Neural crest cell (in vitro differentiated cells): ENCODE results near the gene EIF4B. TPM values are rescaled to one million over a fixed set of nuclear protein-coding genes. Genes with fewer than 3 reads are reported as not detected.

Source experiments
- DNase-seq: peaks from one replicate; pipeline ENCODE4 v3.0.0; 2021; ENCODE audit warnings: low read depth, mixed read lengths, low spot score
- H3K27ac Mint-ChIP-seq: one replicate; pipeline ENCODE4 v1.8.0; 2021; ENCODE audit warnings: mild to moderate bottlenecking, mixed read lengths; ENCODE audit not compliant: unreplicated experiment
- H3K27me3 Mint-ChIP-seq: 2 replicates; pipeline ENCODE4 v1.8.0; 2021; ENCODE audit warnings: low read depth, mild to moderate bottlenecking, mixed read lengths
- H3K36me3 Mint-ChIP-seq: 2 replicates; pipeline ENCODE4 v1.8.0; 2021; ENCODE audit warnings: low read depth, mild to moderate bottlenecking, mixed read lengths
- H3K4me1 Mint-ChIP-seq: 2 replicates; pipeline ENCODE4 v1.8.0; 2021; ENCODE audit warnings: mixed read lengths
- H3K4me3 Mint-ChIP-seq: one replicate; pipeline ENCODE4 v1.8.0; 2021; ENCODE audit warnings: mild to moderate bottlenecking, mixed read lengths
- H3K9me3 Mint-ChIP-seq: 2 replicates; pipeline ENCODE4 v1.8.0; 2021; ENCODE audit warnings: mixed read lengths
- total RNA-seq: library from RNA; stranded (reverse); gene quantifications from 2 replicates; pipeline ENCODE4 v1.2.1, GENCODE V29; 2021
- TF ChIP-seq, protein P1 (sequence below): fragments of 200-600 bp; sonication (generic); conservative IDR thresholded peaks from 2 replicates; pipeline ENCODE4 v1.5.0; 2021; ENCODE audit warnings: antibody characterized with exemption, mild to moderate bottlenecking

Gene EIF4B
- total RNA-seq, 1 donor from 2014 or later: 514 TPM

GRCh38 chr12:53056296-53056695 lies 50.0 kb downstream of the EIF4B start:
- H3K36me3 Mint-ChIP-seq: no peaks in the 10 kb centered on the region
- H3K4me3 Mint-ChIP-seq: peak overlapping the region; percentile 72
- TF ChIP-seq, protein P1, sequence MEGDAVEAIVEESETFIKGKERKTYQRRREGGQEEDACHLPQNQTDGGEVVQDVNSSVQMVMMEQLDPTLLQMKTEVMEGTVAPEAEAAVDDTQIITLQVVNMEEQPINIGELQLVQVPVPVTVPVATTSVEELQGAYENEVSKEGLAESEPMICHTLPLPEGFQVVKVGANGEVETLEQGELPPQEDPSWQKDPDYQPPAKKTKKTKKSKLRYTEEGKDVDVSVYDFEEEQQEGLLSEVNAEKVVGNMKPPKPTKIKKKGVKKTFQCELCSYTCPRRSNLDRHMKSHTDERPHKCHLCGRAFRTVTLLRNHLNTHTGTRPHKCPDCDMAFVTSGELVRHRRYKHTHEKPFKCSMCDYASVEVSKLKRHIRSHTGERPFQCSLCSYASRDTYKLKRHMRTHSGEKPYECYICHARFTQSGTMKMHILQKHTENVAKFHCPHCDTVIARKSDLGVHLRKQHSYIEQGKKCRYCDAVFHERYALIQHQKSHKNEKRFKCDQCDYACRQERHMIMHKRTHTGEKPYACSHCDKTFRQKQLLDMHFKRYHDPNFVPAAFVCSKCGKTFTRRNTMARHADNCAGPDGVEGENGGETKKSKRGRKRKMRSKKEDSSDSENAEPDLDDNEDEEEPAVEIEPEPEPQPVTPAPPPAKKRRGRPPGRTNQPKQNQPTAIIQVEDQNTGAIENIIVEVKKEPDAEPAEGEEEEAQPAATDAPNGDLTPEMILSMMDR: no peak
- H3K27ac Mint-ChIP-seq: no peak overlapping the region
- no peak for DNase-seq
- peaks cover 28% of the 10 kb centered on the region for H3K4me1 Mint-ChIP-seq
- no peaks in the 10 kb centered on the region for H3K27me3 Mint-ChIP-seq
- H3K9me3 Mint-ChIP-seq: no peaks in the 10 kb centered on the region

- TF ChIP-seq, protein P1: no peak
- no peaks in the 10 kb centered on the region for H3K27me3 Mint-ChIP-seq
- H3K4me1 Mint-ChIP-seq: peaks cover 22% of the 10 kb centered on the region
- peak overlapping the region; percentile 72 for H3K4me3 Mint-ChIP-seq
- no peak overlapping the region for H3K27ac Mint-ChIP-seq
- DNase-seq: no peak
- no peaks in the 10 kb centered on the region for H3K9me3 Mint-ChIP-seq
- H3K36me3 Mint-ChIP-seq: no peaks in the 10 kb centered on the region
These were observed 50.6 kb downstream of the EIF4B start for GRCh38 chr12:53056901-53057300.

DNA sequence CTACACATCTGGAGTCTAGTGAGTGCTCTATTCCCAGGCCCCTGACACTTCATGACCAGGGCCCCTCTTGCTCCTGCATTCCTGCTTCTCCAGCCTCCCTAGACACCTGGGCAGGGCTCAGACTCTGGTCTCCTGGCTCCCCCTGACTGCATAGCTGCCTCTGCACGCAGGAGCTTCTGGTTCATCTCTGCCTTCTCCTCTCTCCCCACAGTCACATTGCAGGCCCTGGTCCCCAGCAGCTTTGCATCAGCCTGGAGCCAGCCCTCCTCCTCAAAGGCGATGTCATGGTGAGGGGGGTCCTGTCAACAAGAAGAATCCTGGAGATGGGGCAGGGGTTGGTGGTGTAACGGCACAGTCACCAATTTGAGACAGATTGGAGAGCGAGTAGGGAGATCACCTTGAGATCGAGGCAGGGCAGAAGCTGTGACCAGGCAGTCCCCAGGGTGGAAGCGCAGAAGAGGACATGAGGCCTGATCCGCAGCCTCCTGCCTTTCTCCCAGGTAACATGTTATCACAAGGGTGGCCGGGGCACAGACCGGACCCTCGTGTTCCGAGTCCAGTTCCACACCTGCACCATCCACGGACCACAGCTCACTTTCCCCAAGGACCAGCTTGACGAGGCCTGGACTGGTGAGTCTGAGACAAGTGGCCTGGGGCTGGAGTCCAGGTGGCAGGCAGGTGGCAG lies 51.7 kb downstream of the EIF4B start:
- TF ChIP-seq, protein P1: no peak
- H3K36me3 Mint-ChIP-seq: no peaks in the 10 kb centered on the region
- no peak for DNase-seq
- no peaks in the 10 kb centered on the region for H3K27me3 Mint-ChIP-seq
- peaks cover 21% of the 10 kb centered on the region for H3K4me1 Mint-ChIP-seq
- peak overlapping the region; percentile 52 for H3K4me3 Mint-ChIP-seq
- no peaks in the 10 kb centered on the region for H3K9me3 Mint-ChIP-seq
- no peak overlapping the region for H3K27ac Mint-ChIP-seq

DNA sequence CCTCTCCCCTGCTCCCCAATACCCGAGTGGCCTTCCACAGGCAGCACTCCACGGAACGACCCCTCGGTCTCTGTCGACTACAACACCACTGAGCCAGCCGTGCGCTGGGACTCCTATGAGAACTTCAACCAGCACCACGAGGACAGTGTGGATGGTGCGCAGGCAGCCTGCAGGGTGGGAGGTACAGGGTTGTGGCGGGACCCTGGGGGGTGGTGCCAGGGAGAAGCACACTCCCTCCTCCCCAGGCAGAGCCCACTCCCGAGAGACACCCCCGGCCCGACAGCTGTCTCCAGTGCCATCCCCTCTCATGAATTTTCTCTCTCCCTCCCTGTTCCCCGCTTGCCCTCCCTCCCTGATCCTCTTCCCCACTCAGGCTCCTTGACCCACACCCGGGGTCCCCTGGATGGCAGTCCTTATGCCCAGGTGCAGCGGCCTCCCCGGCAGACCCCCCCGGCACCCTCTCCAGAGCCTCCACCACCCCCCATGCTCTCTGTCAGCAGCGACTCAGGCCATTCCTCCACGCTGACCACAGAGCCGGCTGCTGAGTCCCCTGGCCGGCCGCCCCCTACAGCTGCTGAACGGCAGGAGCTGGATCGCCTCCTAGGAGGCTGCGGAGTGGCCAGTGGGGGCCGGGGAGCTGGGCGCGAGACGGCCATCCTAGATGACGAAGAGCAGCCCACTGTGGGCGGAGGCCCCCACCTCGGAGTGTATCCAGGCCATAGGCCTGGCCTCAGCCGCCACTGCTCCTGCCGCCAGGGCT lies 52.6 kb downstream of the EIF4B start:
- peaks cover 20% of the 10 kb centered on the region for H3K4me1 Mint-ChIP-seq
- no peak overlapping the region for H3K27ac Mint-ChIP-seq
- H3K27me3 Mint-ChIP-seq: no peaks in the 10 kb centered on the region

GRCh38 chr12:53059434-53060063 lies 53.3 kb downstream of the EIF4B start:
- no peak for DNase-seq
- H3K4me1 Mint-ChIP-seq: peaks cover 15% of the 10 kb centered on the region
- TF ChIP-seq, protein P1: no peak
- H3K27ac Mint-ChIP-seq: no peak overlapping the region
- H3K9me3 Mint-ChIP-seq: no peaks in the 10 kb centered on the region
- H3K36me3 Mint-ChIP-seq: no peaks in the 10 kb centered on the region
- H3K27me3 Mint-ChIP-seq: no peaks in the 10 kb centered on the region
- no peak overlapping the region for H3K4me3 Mint-ChIP-seq

More for the DNA sequence above, 52.6 kb downstream of the EIF4B start:
- H3K9me3 Mint-ChIP-seq: no peaks in the 10 kb centered on the region
- no peak overlapping the region for H3K4me3 Mint-ChIP-seq
- TF ChIP-seq, protein P1: no peak
- no peak for DNase-seq
- no peaks in the 10 kb centered on the region for H3K36me3 Mint-ChIP-seq
